Mesenchymal stem cell (in vitro differentiated cells and primary cell): ENCODE data around the gene C11orf21.

Experiments used
- DNase-seq: peaks from one replicate; pipeline ENCODE4 v3.0.0-alpha.2; 2013
- H2AFZ ChIP-seq: one replicate; pipeline ENCODE4 v1.6.1; 2013; ENCODE audit warnings: low read depth, mild to moderate bottlenecking, control low read depth, inconsistent platforms, low read length, moderate library complexity
- H2AK5ac ChIP-seq: 2 replicates; pipeline ENCODE4 v1.6.1; 2013; ENCODE audit warnings: low read length, moderate library complexity, mild to moderate bottlenecking, inconsistent platforms; ENCODE audit not compliant: severe bottlenecking
- H2BK120ac ChIP-seq: one replicate; pipeline ENCODE4 v1.6.1; 2013; ENCODE audit warnings: low read depth, mild to moderate bottlenecking, inconsistent platforms, low read length, moderate library complexity
- H2BK12ac ChIP-seq, 2 experiments: one replicate each; pipeline ENCODE4 v1.6.1; 2013; ENCODE audit warnings: inconsistent platforms in 2 of 2, low read length in 2 of 2, mild to moderate bottlenecking in 2 of 2, moderate library complexity in 2 of 2, control low read depth in 1 of 2
- H2BK15ac ChIP-seq: one replicate; pipeline ENCODE4 v1.6.1; 2013; ENCODE audit warnings: mild to moderate bottlenecking, low read depth, inconsistent platforms; ENCODE audit not compliant: poor library complexity, severe bottlenecking
- H2BK5ac ChIP-seq: 2 replicates; pipeline ENCODE4 v1.6.1; 2013; ENCODE audit warnings: low read depth, mild to moderate bottlenecking, low read length, control low read depth, inconsistent platforms; ENCODE audit not compliant: poor library complexity, severe bottlenecking
- H3K14ac ChIP-seq, 2 experiments: one replicate each; pipeline ENCODE4 v1.6.1; 2013; ENCODE audit warnings: inconsistent platforms in 2 of 2, low read length in 2 of 2, control low read depth in 1 of 2, mild to moderate bottlenecking in 1 of 2, moderate library complexity in 1 of 2
- H3K18ac ChIP-seq, 2 experiments: one replicate each; pipeline ENCODE4 v1.6.1; 2013; ENCODE audit warnings: inconsistent platforms in 2 of 2, low read length in 2 of 2, control low read depth in 1 of 2, low read depth in 1 of 2, mild to moderate bottlenecking in 1 of 2
- H3K23ac ChIP-seq, 2 experiments: one replicate each; pipeline ENCODE4 v1.6.1; 2013; ENCODE audit warnings: inconsistent platforms in 2 of 2, low read length in 2 of 2, mild to moderate bottlenecking in 2 of 2, moderate library complexity in 2 of 2, control low read depth in 1 of 2
- H3K27ac ChIP-seq: 2 replicates; pipeline ENCODE4 v1.5.1; 2013; ENCODE audit warnings: mild to moderate bottlenecking, moderate library complexity, low read length, control low read depth, inconsistent platforms; ENCODE audit not compliant: poor library complexity, severe bottlenecking
- H3K27me3 ChIP-seq, 2 experiments: 2 replicates each; pipeline versions ENCODE4 v1.6.1 to v1.7.0; 2013; ENCODE audit warnings: low read length in 2 of 2, mild to moderate bottlenecking in 2 of 2, moderate library complexity in 2 of 2, control low read depth in 1 of 2, inconsistent platforms in 1 of 2; ENCODE audit not compliant: control insufficient read depth in 1 of 2, insufficient read depth in 1 of 2
- H3K36me3 ChIP-seq, 2 experiments: 2 replicates each; pipeline versions ENCODE4 v1.6.1 to v1.7.0; 2013; ENCODE audit warnings: low read length in 2 of 2, control low read depth in 1 of 2, inconsistent platforms in 1 of 2, low read depth in 1 of 2, mild to moderate bottlenecking in 1 of 2; ENCODE audit not compliant: insufficient read depth in 2 of 2, control insufficient read depth in 1 of 2
- H3K4ac ChIP-seq, 2 experiments: one replicate each; pipeline ENCODE4 v1.6.1; 2013; ENCODE audit warnings: inconsistent platforms in 2 of 2, low read length in 2 of 2, mild to moderate bottlenecking in 2 of 2, moderate library complexity in 2 of 2, control low read depth in 1 of 2, low read depth in 1 of 2
- H3K4me1 ChIP-seq: 2 replicates; pipeline ENCODE4 v1.6.1; 2013; ENCODE audit warnings: low read depth, low read length, control low read depth; ENCODE audit not compliant: control insufficient read depth, insufficient read depth
- H3K4me2 ChIP-seq: 2 replicates; pipeline ENCODE4 v1.6.1; 2013; ENCODE audit warnings: low read length, mild to moderate bottlenecking, inconsistent platforms; ENCODE audit not compliant: poor library complexity, severe bottlenecking
- H3K4me3 ChIP-seq, 2 experiments: 2 replicates each; pipeline versions ENCODE4 v1.5.1 to v1.7.0; 2013; ENCODE audit warnings: low read length in 2 of 2, mild to moderate bottlenecking in 2 of 2, control low read depth in 1 of 2, low read depth in 1 of 2; ENCODE audit not compliant: insufficient read depth in 1 of 2
- H3K79me1 ChIP-seq: replicated peaks from 2 replicates; pipeline ENCODE4 v1.6.1; 2013; ENCODE audit warnings: mild to moderate bottlenecking, control low read depth, low read length, inconsistent platforms; ENCODE audit not compliant: poor library complexity, severe bottlenecking
- H3K9ac ChIP-seq: 2 replicates; pipeline ENCODE4 v1.7.0; 2013; ENCODE audit warnings: mild to moderate bottlenecking, low read length, moderate library complexity
- H3K9me3 ChIP-seq: 2 replicates; pipeline ENCODE4 v1.7.0; 2013; ENCODE audit warnings: mild to moderate bottlenecking, low read length; ENCODE audit not compliant: control insufficient read depth
- H4K8ac ChIP-seq: one replicate; pipeline ENCODE4 v1.6.1; 2013; ENCODE audit warnings: inconsistent platforms, mild to moderate bottlenecking, low read length, moderate library complexity
- H4K91ac ChIP-seq: one replicate; pipeline ENCODE4 v1.6.1; 2013; ENCODE audit warnings: mild to moderate bottlenecking, low read length, inconsistent platforms
- WGBS: methylation state at CpG from one replicate; pipeline ENCODE4 v1.1.7; 2013; ENCODE audit warnings: mixed read lengths; 5-methylcytosine and 5-hydroxymethylcytosine counted together

C11orf21 gene

GRCh38 chr11:2251138-2251537 lies 50.6 kb downstream of the C11orf21 start:
- Histone ChIP-seq H3K79me1 (no peaks in the 10 kb centered on the region), H3K23ac (no peak overlapping the region), H2BK15ac (no peak overlapping the region), H2AFZ (no peak overlapping the region), H3K4me1 (no peaks in the 10 kb centered on the region), H3K9ac (no peak overlapping the region), H4K8ac (no peak overlapping the region), H3K27me3 (peaks cover 30 to 36% of the 10 kb centered on the region in 2 experiments), H3K4me2 (no peak overlapping the region), H3K27ac (no peak overlapping the region), H2BK12ac (no peak overlapping the region), H2AK5ac (no peak overlapping the region), H3K18ac (no peak overlapping the region), H3K4me3 (no peak overlapping the region), H2BK120ac (no peak overlapping the region), H4K91ac (no peak overlapping the region), H3K4ac (no peak overlapping the region), H3K9me3 (peaks cover 4% of the 10 kb centered on the region), H3K36me3 (no peaks in the 10 kb centered on the region), H2BK5ac (no peak overlapping the region), H3K14ac (no peak overlapping the region)
- no peak for DNase-seq
- WGBS, result 95% methylated on average over 5 of the region's 6 CpGs

- Histone ChIP-seq H3K27ac (no peak overlapping the region), H4K91ac (no peak overlapping the region), H2BK15ac (no peak overlapping the region), H2AFZ (no peak overlapping the region), H3K9me3 (peaks cover 4% of the 10 kb centered on the region), H3K4me3 (no peak overlapping the region), H3K14ac (no peak overlapping the region), H2BK12ac (no peak overlapping the region), H3K4me1 (no peaks in the 10 kb centered on the region), H3K23ac (no peak overlapping the region), H4K8ac (no peak overlapping the region), H3K27me3 (peaks cover 27 to 32% of the 10 kb centered on the region in 2 experiments), H3K36me3 (no peaks in the 10 kb centered on the region), H2BK120ac (no peak overlapping the region), H3K4me2 (no peak overlapping the region), H2AK5ac (no peak overlapping the region), H3K9ac (no peak overlapping the region), H3K4ac (no peak overlapping the region), H3K79me1 (no peaks in the 10 kb centered on the region), H3K18ac (no peak overlapping the region), H2BK5ac (no peak overlapping the region)
- WGBS, result 71% methylated on average over 8 of the region's 8 CpGs
- DNase-seq, result no peak
These were observed 51.2 kb downstream of the C11orf21 start for GRCh38 chr11:2250485-2250884.

- WGBS, result 70% methylated on average over 9 of the region's 9 CpGs
- H2AFZ ChIP-seq, result no peak overlapping the region
These were observed 51.7 kb downstream of the C11orf21 start for GRCh38 chr11:2250041-2250440.

GRCh38 chr11:2249189-2249916 lies 52.4 kb downstream of the C11orf21 start:
- Histone ChIP-seq H3K4me1 (no peaks in the 10 kb centered on the region), H2AFZ (no peak overlapping the region), H3K36me3 (no peaks in the 10 kb centered on the region), H3K4me3 (no peak overlapping the region), H3K27ac (no peak overlapping the region), H3K23ac (no peak overlapping the region), H2BK15ac (no peak overlapping the region), H3K9me3 (peaks cover 4% of the 10 kb centered on the region), H4K91ac (no peak overlapping the region), H4K8ac (no peak overlapping the region), H3K18ac (no peak overlapping the region), H3K9ac (no peak overlapping the region), H2BK120ac (no peak overlapping the region), H3K79me1 (no peaks in the 10 kb centered on the region), H3K14ac (no peak overlapping the region), H3K4ac (no peak overlapping the region), H3K4me2 (no peak overlapping the region), H2BK12ac (no peak overlapping the region), H3K27me3 (peaks cover 27 to 32% of the 10 kb centered on the region in 2 experiments), H2BK5ac (no peak overlapping the region), H2AK5ac (no peak overlapping the region)
- no peak for DNase-seq
- 83% methylated on average over 18 of the region's 20 CpGs for WGBS

More at GRCh38 chr11:2250041-2250440, 51.7 kb downstream of the C11orf21 start:
- Histone ChIP-seq H2BK5ac (no peak overlapping the region), H3K36me3 (no peaks in the 10 kb centered on the region), H3K27me3 (peaks cover 27 to 32% of the 10 kb centered on the region in 2 experiments), H3K4me1 (no peaks in the 10 kb centered on the region), H4K8ac (no peak overlapping the region), H3K9ac (no peak overlapping the region), H3K18ac (no peak overlapping the region), H3K79me1 (no peaks in the 10 kb centered on the region), H3K27ac (no peak overlapping the region), H3K9me3 (peaks cover 4% of the 10 kb centered on the region), H4K91ac (no peak overlapping the region), H3K14ac (no peak overlapping the region), H2BK120ac (no peak overlapping the region), H2BK12ac (no peak overlapping the region), H3K4ac (no peak overlapping the region), H2AK5ac (no peak overlapping the region), H3K23ac (no peak overlapping the region), H2BK15ac (no peak overlapping the region), H3K4me2 (no peak overlapping the region), H3K4me3 (no peak overlapping the region)
- DNase-seq, result no peak
